Measurements from ENCODE around the gene IQSEC2.

GRCh38 chrX:53324085-53324484 lies 42.7 kb upstream of the IQSEC2 start:
- TF ChIP-seq, protein P1, sequence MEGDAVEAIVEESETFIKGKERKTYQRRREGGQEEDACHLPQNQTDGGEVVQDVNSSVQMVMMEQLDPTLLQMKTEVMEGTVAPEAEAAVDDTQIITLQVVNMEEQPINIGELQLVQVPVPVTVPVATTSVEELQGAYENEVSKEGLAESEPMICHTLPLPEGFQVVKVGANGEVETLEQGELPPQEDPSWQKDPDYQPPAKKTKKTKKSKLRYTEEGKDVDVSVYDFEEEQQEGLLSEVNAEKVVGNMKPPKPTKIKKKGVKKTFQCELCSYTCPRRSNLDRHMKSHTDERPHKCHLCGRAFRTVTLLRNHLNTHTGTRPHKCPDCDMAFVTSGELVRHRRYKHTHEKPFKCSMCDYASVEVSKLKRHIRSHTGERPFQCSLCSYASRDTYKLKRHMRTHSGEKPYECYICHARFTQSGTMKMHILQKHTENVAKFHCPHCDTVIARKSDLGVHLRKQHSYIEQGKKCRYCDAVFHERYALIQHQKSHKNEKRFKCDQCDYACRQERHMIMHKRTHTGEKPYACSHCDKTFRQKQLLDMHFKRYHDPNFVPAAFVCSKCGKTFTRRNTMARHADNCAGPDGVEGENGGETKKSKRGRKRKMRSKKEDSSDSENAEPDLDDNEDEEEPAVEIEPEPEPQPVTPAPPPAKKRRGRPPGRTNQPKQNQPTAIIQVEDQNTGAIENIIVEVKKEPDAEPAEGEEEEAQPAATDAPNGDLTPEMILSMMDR (IDR thresholded peaks at IDR 0.05): no peak
- TF ChIP-seq POLR2A (IDR thresholded peaks at IDR 0.05): no peak
